Trophoblast cell (in vitro differentiated cells and primary cell): Measurements from ENCODE around the gene ADAM23.

Source experiments
- DNase-seq, 2 donors: peaks; one replicate each; pipeline ENCODE4 v3.0.0-alpha.2; 2016
- H2AFZ ChIP-seq: 2 replicates; pipeline ENCODE4 v1.6.1; 2013; ENCODE audit warnings: low read length, moderate library complexity, mild to moderate bottlenecking; ENCODE audit not compliant: insufficient read depth, poor library complexity
- H2AK5ac ChIP-seq: 2 replicates; pipeline ENCODE4 v1.6.1; 2013; ENCODE audit warnings: mild to moderate bottlenecking, low read length
- H2BK120ac ChIP-seq: 2 replicates; pipeline ENCODE4 v1.6.1; 2013; ENCODE audit warnings: low read length, mild to moderate bottlenecking, moderate library complexity; ENCODE audit not compliant: insufficient read depth, poor library complexity
- H2BK12ac ChIP-seq: 2 replicates; pipeline ENCODE4 v1.6.1; 2013; ENCODE audit warnings: mild to moderate bottlenecking, low read length, moderate library complexity
- H2BK5ac ChIP-seq: 2 replicates; pipeline ENCODE4 v1.6.1; 2013; ENCODE audit warnings: low read length, low read depth, moderate library complexity, mild to moderate bottlenecking; ENCODE audit not compliant: poor library complexity
- H3K14ac ChIP-seq: 2 replicates; pipeline ENCODE4 v1.6.1; 2013; ENCODE audit warnings: mild to moderate bottlenecking, low read length
- H3K18ac ChIP-seq: 2 replicates; pipeline ENCODE4 v1.6.1; 2013; ENCODE audit warnings: mild to moderate bottlenecking, low read length
- H3K23ac ChIP-seq: 2 replicates; pipeline ENCODE4 v1.6.1; 2013; ENCODE audit warnings: low read length
- H3K27ac ChIP-seq: 2 replicates; pipeline ENCODE4 v1.5.1; 2013; ENCODE audit warnings: low read depth, mild to moderate bottlenecking, inconsistent platforms, low read length, moderate library complexity
- H3K27me3 ChIP-seq: 2 replicates; pipeline ENCODE4 v1.6.1; 2013; ENCODE audit warnings: inconsistent platforms, mild to moderate bottlenecking, low read length, moderate library complexity; ENCODE audit not compliant: insufficient read depth
- H3K36me3 ChIP-seq, 2 experiments: 1 replicate in 1 of 2; 2 replicates in 1 of 2; pipeline ENCODE4 v1.6.1; 2013; ENCODE audit warnings: low read length in 2 of 2, mild to moderate bottlenecking in 2 of 2, moderate library complexity in 1 of 2; ENCODE audit not compliant: insufficient read depth in 2 of 2, control insufficient read depth in 1 of 2
- H3K4ac ChIP-seq: 2 replicates; pipeline ENCODE4 v1.6.1; 2013; ENCODE audit warnings: low read depth, mild to moderate bottlenecking, low read length, moderate library complexity
- H3K4me1 ChIP-seq, 2 experiments: 1 replicate in 1 of 2; 2 replicates in 1 of 2; pipeline ENCODE4 v1.6.1; 2013; ENCODE audit warnings: low read length in 2 of 2, mild to moderate bottlenecking in 2 of 2, moderate library complexity in 1 of 2; ENCODE audit not compliant: insufficient read depth in 2 of 2, control insufficient read depth in 1 of 2
- H3K4me2 ChIP-seq: 2 replicates; pipeline ENCODE4 v1.6.1; 2013; ENCODE audit warnings: inconsistent platforms, mild to moderate bottlenecking, low read length, moderate library complexity
- H3K4me3 ChIP-seq: 2 replicates; pipeline ENCODE4 v1.5.1; 2013; ENCODE audit warnings: mild to moderate bottlenecking, low read depth, low read length, inconsistent platforms
- H3K79me1 ChIP-seq: one replicate; pipeline ENCODE4 v1.6.1; 2013; ENCODE audit warnings: low read length
- H3K79me2 ChIP-seq: 2 replicates; pipeline ENCODE4 v1.6.1; 2013; ENCODE audit warnings: low read length, mild to moderate bottlenecking; ENCODE audit not compliant: control insufficient read depth, insufficient read depth, poor library complexity
- H3K9ac ChIP-seq: 2 replicates; pipeline ENCODE4 v1.6.1; 2013; ENCODE audit warnings: mild to moderate bottlenecking, low read length
- H3K9me3 ChIP-seq: 2 replicates; pipeline ENCODE4 v1.6.1; 2013; ENCODE audit warnings: low read depth, mild to moderate bottlenecking, control low read depth, inconsistent platforms, low read length; ENCODE audit not compliant: insufficient read depth
- H4K12ac ChIP-seq: 2 replicates; pipeline ENCODE4 v1.6.1; 2013; ENCODE audit warnings: low read depth, mild to moderate bottlenecking, low read length, moderate library complexity
- H4K8ac ChIP-seq: 2 replicates; pipeline ENCODE4 v1.6.1; 2013; ENCODE audit warnings: low read depth, mild to moderate bottlenecking, low read length, moderate library complexity
- H4K91ac ChIP-seq: one replicate; pipeline ENCODE4 v1.6.1; 2013; ENCODE audit warnings: low read depth, mild to moderate bottlenecking, low read length, moderate library complexity
- WGBS: extraction: QIAGEN DNeasy Blood & Tissue Kit; methylation state at CpG from one replicate; pipeline ENCODE4 v1.1.7; 2013; ENCODE audit warnings: missing lambda C conversion rate; ENCODE audit not compliant: insufficient read length, insufficient coverage; ENCODE audit errors: extremely low coverage; 5-methylcytosine and 5-hydroxymethylcytosine counted together

The ADAM23 gene

DNA sequence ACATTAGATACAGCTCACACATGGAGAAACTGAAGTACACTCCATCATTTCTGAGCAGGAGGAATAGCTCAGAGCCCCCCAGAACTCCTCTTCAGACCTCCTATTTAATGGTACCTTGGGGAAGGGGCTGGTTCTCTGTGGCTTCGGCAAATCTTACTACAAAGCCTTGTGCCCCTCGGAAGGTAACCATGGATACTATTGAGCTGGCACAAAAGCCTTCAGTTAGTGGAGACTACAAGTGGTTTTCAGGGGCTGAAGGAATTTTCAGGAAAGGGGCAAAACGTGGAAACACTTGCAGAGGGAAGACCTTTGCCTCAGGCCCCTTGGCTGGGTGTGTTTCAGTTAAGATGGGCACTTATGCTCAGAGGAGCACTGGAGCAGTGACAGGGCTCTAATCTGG is 197.9 kb downstream of the ADAM23 start:
- peaks cover 7% of the 10 kb centered on the region for H3K27me3 ChIP-seq
- no peak overlapping the region for H3K9ac ChIP-seq
- H3K14ac ChIP-seq = no peak overlapping the region
- H3K4me2 ChIP-seq = no peak overlapping the region
- no peak overlapping the region for H2BK12ac ChIP-seq
- H3K4me1 ChIP-seq = peaks cover 8% of the 10 kb centered on the region in 2 experiments
- WGBS = no CpG with 5 or more reads among the region's 3 CpGs
- H3K23ac ChIP-seq = no peak overlapping the region
- H2AFZ ChIP-seq = no peak overlapping the region
- no peak overlapping the region for H3K18ac ChIP-seq
- no peaks in the 10 kb centered on the region for H3K36me3 ChIP-seq
- no peak for DNase-seq
- H3K79me2 ChIP-seq = no peaks in the 10 kb centered on the region
- H4K12ac ChIP-seq = no peak overlapping the region
- H3K4ac ChIP-seq = no peak overlapping the region
- no peaks in the 10 kb centered on the region for H3K79me1 ChIP-seq
- no peak overlapping the region for H4K8ac ChIP-seq
- H3K27ac ChIP-seq = no peak overlapping the region
- H2BK5ac ChIP-seq = no peak overlapping the region
- no peak overlapping the region for H4K91ac ChIP-seq
- peaks cover 2% of the 10 kb centered on the region for H3K9me3 ChIP-seq
- H3K4me3 ChIP-seq = no peak overlapping the region
- H2BK120ac ChIP-seq = no peak overlapping the region
- no peak overlapping the region for H2AK5ac ChIP-seq

DNA sequence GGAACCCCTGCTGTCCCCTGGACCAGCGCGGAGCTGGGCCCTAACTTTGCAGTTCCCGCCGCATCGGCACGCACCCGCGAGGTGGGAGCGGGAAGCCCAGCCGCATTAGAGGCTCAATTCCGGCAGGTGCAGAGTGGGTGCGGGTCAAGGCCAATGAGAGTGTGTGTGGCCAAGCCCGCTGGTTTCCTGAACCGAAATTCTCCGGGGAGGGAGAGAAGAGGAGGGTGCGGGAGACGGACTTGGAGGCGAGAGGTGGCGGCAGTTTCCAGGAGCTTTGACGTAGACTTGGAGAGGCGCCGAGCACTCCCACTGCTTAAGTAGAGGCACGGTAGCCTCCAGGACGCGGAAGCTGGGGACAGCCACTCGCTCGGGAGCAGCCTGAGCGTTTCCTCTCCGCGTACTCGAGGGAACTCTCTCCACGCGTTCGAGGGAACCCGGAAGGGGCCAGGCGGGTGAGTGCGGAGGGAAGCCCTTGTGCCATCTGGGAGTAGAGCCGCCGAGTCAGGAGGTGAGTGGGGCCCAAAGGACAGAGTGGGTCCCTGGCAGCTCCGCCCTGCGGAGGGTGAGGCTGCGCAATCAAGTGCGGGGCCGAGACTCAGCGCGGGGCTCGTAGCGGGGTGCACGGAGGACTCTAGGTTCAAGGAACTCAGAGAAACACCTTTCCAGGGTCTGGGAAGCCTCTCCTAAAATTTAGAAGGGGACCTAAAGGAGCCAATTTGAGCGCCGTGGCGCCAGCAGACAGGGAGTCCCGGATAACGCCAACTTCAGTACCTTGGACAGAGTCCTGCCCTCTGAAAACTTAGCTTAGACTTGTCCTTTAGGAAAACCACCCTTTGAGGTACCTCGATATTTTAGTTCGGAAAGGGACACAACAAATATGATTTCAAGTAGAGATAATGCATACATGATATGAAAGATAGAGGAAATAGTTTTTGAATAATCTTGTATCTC is 199.0 kb downstream of the ADAM23 start, which contains the start of gene FAM237A:
Gene FAM237A, plus strand, starts transcription at position 413 of the 951 bp plus-strand sequence. CDS start 1,750 bp downstream, outside the sequence.
- no CpG with 5 or more reads among the region's 56 CpGs for WGBS
- Histone ChIP-seq H3K4me1 (peaks cover 8% of the 10 kb centered on the region in 2 experiments), H3K27ac (no peak within 1 kb of the TSS), H3K79me1 (no peaks in the 10 kb centered on the region), H3K27me3 (peaks cover 7% of the 10 kb centered on the region), H3K9ac (no peak within 1 kb of the TSS), H2BK12ac (no peak within 1 kb of the TSS), H2BK5ac (no peak within 1 kb of the TSS), H3K4me3 (no peak within 1 kb of the TSS), H3K9me3 (peaks cover 2% of the 10 kb centered on the region), H4K8ac (no peak within 1 kb of the TSS), H2BK120ac (no peak within 1 kb of the TSS), H4K12ac (no peak within 1 kb of the TSS), H4K91ac (no peak within 1 kb of the TSS), H3K14ac (no peak within 1 kb of the TSS), H3K79me2 (no peaks in the 10 kb centered on the region), H2AK5ac (no peak within 1 kb of the TSS), H3K36me3 (no peaks in the 10 kb centered on the region), H3K4me2 (peak within 1 kb of the TSS; percentile 63), H2AFZ (no peak within 1 kb of the TSS), H3K4ac (no peak within 1 kb of the TSS), H3K23ac (no peak within 1 kb of the TSS), H3K18ac (no peak within 1 kb of the TSS)
- peak; percentile 22 to 78 for DNase-seq

GRCh38 chr2:206647985-206648384 is 204.7 kb downstream of the ADAM23 start:
- no peak overlapping the region for H3K18ac ChIP-seq
- no peaks in the 10 kb centered on the region for H3K36me3 ChIP-seq
- H4K91ac ChIP-seq = no peak overlapping the region
- no peak overlapping the region for H3K4me3 ChIP-seq
- H3K4ac ChIP-seq = no peak overlapping the region
- no peak overlapping the region for H2BK12ac ChIP-seq
- H2BK120ac ChIP-seq = no peak overlapping the region
- WGBS = no CpG with 5 or more reads among the region's 1 CpG
- no peak overlapping the region for H2BK5ac ChIP-seq
- H2AK5ac ChIP-seq = no peak overlapping the region
- no peaks in the 10 kb centered on the region for H3K79me2 ChIP-seq
- H3K4me1 ChIP-seq = no peaks in the 10 kb centered on the region
- no peak overlapping the region for H4K12ac ChIP-seq
- no peak overlapping the region for H3K4me2 ChIP-seq
- H3K14ac ChIP-seq = no peak overlapping the region
- no peaks in the 10 kb centered on the region for H3K27me3 ChIP-seq
- no peak overlapping the region for H3K9ac ChIP-seq
- DNase-seq = no peak
- no peak overlapping the region for H4K8ac ChIP-seq
- no peak overlapping the region for H3K23ac ChIP-seq
- no peaks in the 10 kb centered on the region for H3K79me1 ChIP-seq
- H2AFZ ChIP-seq = no peak overlapping the region
- no peaks in the 10 kb centered on the region for H3K9me3 ChIP-seq
- no peak overlapping the region for H3K27ac ChIP-seq

DNA sequence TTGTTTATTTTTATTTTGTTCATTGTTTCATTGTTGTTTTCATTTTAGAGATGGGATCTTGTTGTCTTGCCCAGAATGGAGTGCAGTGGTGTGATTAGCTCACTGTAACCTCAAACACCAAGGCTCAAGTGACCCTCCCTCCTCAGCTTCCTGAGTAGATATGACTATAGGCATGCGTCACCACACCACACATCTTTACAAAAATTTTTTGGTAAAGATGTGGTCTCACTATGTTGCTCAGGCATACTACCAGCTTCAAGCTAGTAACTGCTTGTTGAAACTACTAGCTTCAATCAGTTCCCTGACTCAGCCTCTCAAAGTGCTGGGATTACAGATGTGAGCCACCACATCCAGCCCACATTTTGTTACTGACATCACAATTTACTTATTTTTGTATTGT is 213.8 kb downstream of the ADAM23 start:
- no peak overlapping the region for H3K23ac ChIP-seq
- no CpG with 5 or more reads among the region's 1 CpG for WGBS
- H4K91ac ChIP-seq = no peak overlapping the region
- H2BK5ac ChIP-seq = no peak overlapping the region
- no peak overlapping the region for H3K4me3 ChIP-seq
- H3K9me3 ChIP-seq = no peaks in the 10 kb centered on the region
- no peak for DNase-seq
- H3K4me2 ChIP-seq = no peak overlapping the region
- H3K4ac ChIP-seq = no peak overlapping the region
- no peak overlapping the region for H4K8ac ChIP-seq
- H3K9ac ChIP-seq = no peak overlapping the region
- no peak overlapping the region for H2BK12ac ChIP-seq
- no peaks in the 10 kb centered on the region for H3K79me2 ChIP-seq
- H3K79me1 ChIP-seq = no peaks in the 10 kb centered on the region
- no peak overlapping the region for H3K14ac ChIP-seq
- no peak overlapping the region for H2AFZ ChIP-seq
- H3K18ac ChIP-seq = no peak overlapping the region
- H3K36me3 ChIP-seq = no peaks in the 10 kb centered on the region
- H3K27ac ChIP-seq = no peak overlapping the region
- no peak overlapping the region for H2BK120ac ChIP-seq
- no peak overlapping the region for H4K12ac ChIP-seq
- no peak overlapping the region for H2AK5ac ChIP-seq
- H3K27me3 ChIP-seq = no peaks in the 10 kb centered on the region
- H3K4me1 ChIP-seq = no peaks in the 10 kb centered on the region
